Cardiac fibroblast (primary cell): ENCODE results near the gene ZNF474.

Experiments
- DNase-seq, 2 donors: peaks; one replicate each; pipeline versions ENCODE4 v3.0.0 to v3.0.0-alpha.2; 2010; ENCODE audit warnings: low read depth in 2 of 2
- H3K4me3 ChIP-seq, 2 donors: replicated peaks in 1 of 2; 1 replicate in 1 of 2; 2 replicates in 1 of 2; pipeline ENCODE4 v1.5.1; 2011; ENCODE audit warnings: low read depth in 2 of 2, low read length in 2 of 2, mild to moderate bottlenecking in 2 of 2, moderate library complexity in 1 of 2
- TF ChIP-seq, protein P1 (sequence below): IDR thresholded peaks from one replicate; pipeline ENCODE4 v1.5.1; 2011; ENCODE audit warnings: low read depth, mild to moderate bottlenecking, low read length, inconsistent platforms

The ZNF474 gene

DNA sequence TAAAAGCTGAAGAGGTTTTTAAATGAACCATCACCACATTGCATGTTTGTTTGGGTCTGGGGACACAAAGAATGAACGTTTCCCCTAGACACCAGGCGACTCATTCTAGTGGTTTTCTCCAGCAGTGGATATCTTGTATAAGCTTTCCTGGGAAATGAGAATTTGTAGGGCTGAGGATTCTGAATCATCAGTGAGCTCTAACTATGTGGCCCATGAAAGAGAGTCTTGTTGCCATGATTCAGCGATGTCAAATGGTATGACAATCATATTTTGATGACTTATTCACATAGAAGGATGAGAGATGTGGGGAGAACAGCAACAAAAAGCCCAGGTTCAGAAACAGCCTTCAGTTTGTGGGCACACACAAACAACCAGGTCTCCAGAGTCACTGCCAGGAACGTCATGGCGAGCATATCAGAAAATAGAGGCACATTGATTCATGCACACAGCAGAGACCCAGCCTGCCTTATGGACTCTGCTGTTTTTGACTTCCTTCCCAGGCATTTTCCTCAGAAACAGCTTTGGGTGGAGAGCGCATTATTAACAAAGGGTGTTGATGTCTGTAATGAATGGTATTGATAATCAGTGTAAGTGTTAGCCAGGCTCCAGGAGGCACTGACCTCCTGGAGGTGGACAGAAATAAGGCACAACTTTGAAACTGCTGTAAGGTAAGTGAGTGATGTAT, 13.3 kb downstream of the ZNF474 start:
- DNase-seq, result peak in 1 of 2 donors; percentile 86
- TF ChIP-seq, protein P1, sequence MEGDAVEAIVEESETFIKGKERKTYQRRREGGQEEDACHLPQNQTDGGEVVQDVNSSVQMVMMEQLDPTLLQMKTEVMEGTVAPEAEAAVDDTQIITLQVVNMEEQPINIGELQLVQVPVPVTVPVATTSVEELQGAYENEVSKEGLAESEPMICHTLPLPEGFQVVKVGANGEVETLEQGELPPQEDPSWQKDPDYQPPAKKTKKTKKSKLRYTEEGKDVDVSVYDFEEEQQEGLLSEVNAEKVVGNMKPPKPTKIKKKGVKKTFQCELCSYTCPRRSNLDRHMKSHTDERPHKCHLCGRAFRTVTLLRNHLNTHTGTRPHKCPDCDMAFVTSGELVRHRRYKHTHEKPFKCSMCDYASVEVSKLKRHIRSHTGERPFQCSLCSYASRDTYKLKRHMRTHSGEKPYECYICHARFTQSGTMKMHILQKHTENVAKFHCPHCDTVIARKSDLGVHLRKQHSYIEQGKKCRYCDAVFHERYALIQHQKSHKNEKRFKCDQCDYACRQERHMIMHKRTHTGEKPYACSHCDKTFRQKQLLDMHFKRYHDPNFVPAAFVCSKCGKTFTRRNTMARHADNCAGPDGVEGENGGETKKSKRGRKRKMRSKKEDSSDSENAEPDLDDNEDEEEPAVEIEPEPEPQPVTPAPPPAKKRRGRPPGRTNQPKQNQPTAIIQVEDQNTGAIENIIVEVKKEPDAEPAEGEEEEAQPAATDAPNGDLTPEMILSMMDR, result no peak
- H3K4me3 ChIP-seq, result no peak overlapping the region

- H3K4me3 ChIP-seq, result no peak overlapping the region
- no peak for DNase-seq
- TF ChIP-seq, protein P1, result no peak
Measured at GRCh38 chr5:122144236-122144635, 14.9 kb downstream of the ZNF474 start.

DNA sequence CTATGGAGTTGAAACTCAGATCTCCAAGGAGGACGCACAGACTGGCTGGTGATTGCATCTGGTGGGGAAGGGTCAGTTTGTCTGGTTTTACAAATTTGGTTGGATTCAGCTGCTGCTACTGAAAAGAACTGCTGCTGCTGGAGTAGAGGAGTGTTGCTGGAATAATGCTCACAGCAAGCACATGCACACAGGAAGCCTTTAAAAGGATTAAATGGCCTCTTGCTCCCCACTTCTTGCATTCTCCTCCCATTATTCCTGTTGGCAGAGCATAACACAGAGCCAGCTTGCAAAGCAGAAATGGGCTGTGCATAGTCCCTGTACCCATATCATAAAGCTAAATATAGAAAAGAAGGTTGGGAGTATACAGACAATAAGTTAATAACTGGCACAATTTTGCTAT, 16.6 kb downstream of the ZNF474 start:
- no peak for DNase-seq
- no peak overlapping the region for H3K4me3 ChIP-seq
- TF ChIP-seq, protein P1, result no peak

GRCh38 chr5:122149321-122150090, 20.2 kb downstream of the ZNF474 start:
- DNase-seq, result no peak
- no peak overlapping the region for H3K4me3 ChIP-seq
- TF ChIP-seq, protein P1, result no peak

GRCh38 chr5:122150215-122150614, 20.9 kb downstream of the ZNF474 start:
- TF ChIP-seq, protein P1, result no peak
- no peak for DNase-seq
- H3K4me3 ChIP-seq, result no peak overlapping the region

- DNase-seq, result peak in 1 of 2 donors; percentile 76
- TF ChIP-seq, protein P1, result no peak
- H3K4me3 ChIP-seq, result no peak overlapping the region
Measured at GRCh38 chr5:122151640-122152039, 22.3 kb downstream of the ZNF474 start.
